Loucy (cell line): ENCODE data around the gene MFAP3L.

ENCODE experiments used
- H2AFZ ChIP-seq: fragments of 200-600 bp; sonication (generic); 2 replicates; pipeline ENCODE4 v1.6.0; 2016; ENCODE audit warnings: antibody characterized with exemption, mild to moderate bottlenecking, low read length, moderate library complexity
- H3F3A ChIP-seq: fragments of 200-600 bp; 2 replicates; pipeline ENCODE4 v1.6.0; 2016; ENCODE audit warnings: antibody characterized with exemption, low read depth, mild to moderate bottlenecking
- H3K27me3 ChIP-seq: fragments of 200-600 bp; sonication (generic); 2 replicates; pipeline ENCODE4 v1.6.1; 2014; ENCODE audit warnings: low read length, mild to moderate bottlenecking; ENCODE audit not compliant: insufficient read depth, poor library complexity, severe bottlenecking
- H3K36me3 ChIP-seq: fragments of 200-600 bp; sonication (generic); 2 replicates; pipeline ENCODE4 v1.6.1; 2016; ENCODE audit warnings: low read length; ENCODE audit not compliant: insufficient read depth
- H3K4me1 ChIP-seq: fragments of 200-600 bp; sonication (generic); 2 replicates; pipeline ENCODE4 v1.5.1; 2014; ENCODE audit warnings: low read length, mild to moderate bottlenecking; ENCODE audit not compliant: insufficient read depth, poor library complexity, severe bottlenecking
- H3K4me2 ChIP-seq: fragments of 200-600 bp; sonication (generic); 2 replicates; pipeline ENCODE4 v1.6.0; 2014; ENCODE audit warnings: antibody characterized with exemption, low read length, low read depth, mild to moderate bottlenecking; ENCODE audit not compliant: poor library complexity, severe bottlenecking
- H3K4me3 ChIP-seq: fragments of 200-600 bp; sonication (generic); 2 replicates; pipeline ENCODE4 v1.5.1; 2014; ENCODE audit warnings: low read length, mild to moderate bottlenecking, mixed read lengths; ENCODE audit not compliant: poor library complexity, severe bottlenecking
- H3K79me2 ChIP-seq: fragments of 200-600 bp; sonication (generic); 2 replicates; pipeline ENCODE4 v1.6.1; 2014; ENCODE audit warnings: low read length; ENCODE audit not compliant: insufficient read depth
- H3K9ac ChIP-seq: fragments of 200-600 bp; sonication (generic); 2 replicates; pipeline ENCODE4 v1.6.0; 2014; ENCODE audit warnings: mild to moderate bottlenecking, low read depth, low read length, moderate library complexity; ENCODE audit not compliant: poor library complexity, severe bottlenecking
- H3K9me2 ChIP-seq: fragments of 200-600 bp; sonication (generic); replicated peaks from 2 replicates; pipeline ENCODE4 v1.6.1; 2016; ENCODE audit warnings: low read depth, low read length, mixed read lengths
- H3K9me3 ChIP-seq: fragments of 200-600 bp; sonication (generic); 2 replicates; pipeline ENCODE4 v1.6.1; 2014; ENCODE audit warnings: mild to moderate bottlenecking, antibody characterized with exemption, low read length, low read depth; ENCODE audit not compliant: insufficient read depth
- H4K20me1 ChIP-seq: fragments of 200-600 bp; sonication (generic); 2 replicates; pipeline ENCODE4 v1.6.0; 2014; ENCODE audit warnings: antibody characterized with exemption, low read length, mild to moderate bottlenecking; ENCODE audit not compliant: insufficient read depth, poor library complexity, severe bottlenecking
- CTCF ChIP-seq: fragments of 200-600 bp; sonication (generic); conservative IDR thresholded peaks from 2 replicates; pipeline ENCODE4 v1.5.1; 2014; ENCODE audit warnings: mild to moderate bottlenecking, antibody characterized with exemption, low read length
- EZH2phosphoT487 ChIP-seq: fragments of 200-600 bp; IDR thresholded peaks from 2 replicates; pipeline ENCODE4 v1.6.1; 2018; ENCODE audit warnings: antibody characterized with exemption, mild to moderate bottlenecking, moderate library complexity, borderline replicate concordance

Gene MFAP3L

DNA sequence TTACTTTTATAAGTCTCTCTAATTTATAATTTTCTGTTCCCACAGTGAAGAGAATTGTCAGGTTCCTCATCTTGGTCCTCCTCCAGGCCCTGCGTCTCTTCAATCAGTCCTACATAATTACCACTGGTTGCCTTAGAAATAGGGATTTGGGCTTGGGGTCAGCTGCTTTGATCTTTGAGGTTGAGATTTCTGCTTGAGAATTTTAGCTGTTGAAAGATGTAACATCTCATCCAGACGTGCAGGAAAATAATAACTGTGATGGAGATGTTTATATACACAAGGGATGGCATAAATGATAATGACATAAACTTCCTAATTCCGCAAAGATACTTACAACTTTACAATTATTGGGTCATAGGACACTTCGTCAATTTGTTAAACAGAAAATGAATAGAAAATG lies 33.2 kb upstream of the MFAP3L start:
- H4K20me1 ChIP-seq, result no peaks in the 10 kb centered on the region
- H3K27me3 ChIP-seq, result no peaks in the 10 kb centered on the region
- no peaks in the 10 kb centered on the region for H3K9me2 ChIP-seq
- TF ChIP-seq EZH2phosphoT487 (no peak), CTCF (no peak)
- H3K9ac ChIP-seq, result no peak overlapping the region
- H3K4me3 ChIP-seq, result no peak overlapping the region
- no peak overlapping the region for H2AFZ ChIP-seq
- H3K36me3 ChIP-seq, result no peaks in the 10 kb centered on the region
- H3K4me2 ChIP-seq, result no peak overlapping the region
- no peaks in the 10 kb centered on the region for H3K4me1 ChIP-seq
- H3F3A ChIP-seq, result no peaks in the 10 kb centered on the region
- H3K79me2 ChIP-seq, result no peaks in the 10 kb centered on the region
- no peaks in the 10 kb centered on the region for H3K9me3 ChIP-seq

GRCh38 chr4:170058826-170059225 lies 32.6 kb upstream of the MFAP3L start:
- Histone ChIP-seq H3K4me1 (no peaks in the 10 kb centered on the region), H3F3A (no peaks in the 10 kb centered on the region), H3K4me3 (no peak overlapping the region), H3K36me3 (no peaks in the 10 kb centered on the region), H3K9me2 (no peaks in the 10 kb centered on the region), H3K9me3 (no peaks in the 10 kb centered on the region), H3K4me2 (no peak overlapping the region), H4K20me1 (no peaks in the 10 kb centered on the region), H3K27me3 (no peaks in the 10 kb centered on the region), H2AFZ (no peak overlapping the region), H3K9ac (no peak overlapping the region), H3K79me2 (no peaks in the 10 kb centered on the region)
- no peak for TF ChIP-seq EZH2phosphoT487
- no peak for TF ChIP-seq CTCF

GRCh38 chr4:170057866-170058265 lies 31.7 kb upstream of the MFAP3L start:
- H3K9me2 ChIP-seq, result no peaks in the 10 kb centered on the region
- H4K20me1 ChIP-seq, result no peaks in the 10 kb centered on the region
- H3K36me3 ChIP-seq, result no peaks in the 10 kb centered on the region
- no peak overlapping the region for H3K4me2 ChIP-seq
- H2AFZ ChIP-seq, result no peak overlapping the region
- TF ChIP-seq CTCF (no peak), EZH2phosphoT487 (no peak)
- H3K9ac ChIP-seq, result no peak overlapping the region
- H3K4me1 ChIP-seq, result no peaks in the 10 kb centered on the region
- H3K79me2 ChIP-seq, result no peaks in the 10 kb centered on the region
- no peaks in the 10 kb centered on the region for H3K9me3 ChIP-seq
- H3F3A ChIP-seq, result no peaks in the 10 kb centered on the region
- no peaks in the 10 kb centered on the region for H3K27me3 ChIP-seq
- no peak overlapping the region for H3K4me3 ChIP-seq
